CD14-positive monocyte (primary cell): ENCODE results near the gene NUDC. TPM values are rescaled to one million over a fixed set of nuclear protein-coding genes. Genes with fewer than 3 reads are reported as not detected.

Source experiments
- DNase-seq, 3 donors: peaks; one replicate each; pipeline ENCODE4 v3.0.0-alpha.2; 2011 to 2022
- H2AFZ ChIP-seq: 2 replicates; pipeline ENCODE4 v1.6.0; 2012; ENCODE audit warnings: mild to moderate bottlenecking, low read depth, low read length, inconsistent platforms; ENCODE audit not compliant: insufficient read depth, poor library complexity, severe bottlenecking
- H3K27ac ChIP-seq, 2 donors: 1 replicate in 1 of 2; 2 replicates in 1 of 2; pipeline ENCODE4 v1.5.1; 2012 to 2013; ENCODE audit warnings: low read length in 2 of 2, control low read depth in 1 of 2, inconsistent platforms in 1 of 2, low read depth in 1 of 2, mild to moderate bottlenecking in 1 of 2
- H3K27me3 ChIP-seq, 2 donors: one replicate each; pipeline versions ENCODE4 v1.6.0 to v1.6.1; 2011 to 2013; ENCODE audit warnings: low read length in 2 of 2; ENCODE audit not compliant: control insufficient read depth in 2 of 2, insufficient read depth in 2 of 2
- H3K36me3 ChIP-seq, 2 donors: replicated peaks in 1 of 2; 1 replicate in 1 of 2; 2 replicates in 1 of 2; pipeline versions ENCODE4 v1.5.1 to v1.6.1; 2012 to 2013; ENCODE audit warnings: low read length in 2 of 2, control low read depth in 1 of 2, inconsistent platforms in 1 of 2, mild to moderate bottlenecking in 1 of 2; ENCODE audit not compliant: insufficient read depth in 2 of 2, control insufficient read depth in 1 of 2
- H3K4me1 ChIP-seq, 2 donors: 1 replicate in 1 of 2; 2 replicates in 1 of 2; pipeline versions ENCODE4 v1.5.1 to v1.6.1; 2012 to 2013; ENCODE audit warnings: low read length in 2 of 2, control low read depth in 1 of 2, inconsistent platforms in 1 of 2, mild to moderate bottlenecking in 1 of 2, moderate library complexity in 1 of 2; ENCODE audit not compliant: insufficient read depth in 2 of 2, control insufficient read depth in 1 of 2
- H3K4me2 ChIP-seq: replicated peaks from 2 replicates; pipeline ENCODE3; 2012; ENCODE audit warnings: low read length, moderate library complexity, mild to moderate bottlenecking; ENCODE audit not compliant: poor library complexity, severe bottlenecking; ENCODE audit errors: extremely low read depth
- H3K4me3 ChIP-seq, 3 experiments: fragments of 200-600 bp in 1 of 3; sonication (generic) in 1 of 3; replicated peaks in 1 of 3; 1 replicate in 2 of 3; 2 replicates in 1 of 3; pipeline ENCODE4 v1.5.1; 2011 to 2013; ENCODE audit warnings: low read length in 3 of 3, mild to moderate bottlenecking in 3 of 3, control low read depth in 2 of 3, low read depth in 2 of 3, inconsistent platforms in 1 of 3, moderate library complexity in 1 of 3
- H3K79me2 ChIP-seq: 2 replicates; pipeline ENCODE4 v1.6.0; 2012; ENCODE audit warnings: mild to moderate bottlenecking, control low read depth, inconsistent platforms, low read length, moderate library complexity; ENCODE audit not compliant: insufficient read depth
- H3K9ac ChIP-seq: 2 replicates; pipeline ENCODE4 v1.6.0; 2017; ENCODE audit warnings: low read length, mild to moderate bottlenecking; ENCODE audit not compliant: insufficient read depth, poor library complexity, severe bottlenecking
- H3K9me3 ChIP-seq, 2 donors: replicated peaks in 1 of 2; 1 replicate in 1 of 2; 2 replicates in 1 of 2; pipeline versions ENCODE4 v1.5.1 to v1.6.1; 2012 to 2013; ENCODE audit warnings: low read length in 2 of 2, control low read depth in 1 of 2; ENCODE audit not compliant: control insufficient read depth in 1 of 2, insufficient read depth in 1 of 2
- H4K20me1 ChIP-seq: 2 replicates; pipeline ENCODE4 v1.6.0; 2012; ENCODE audit warnings: mild to moderate bottlenecking, low read length, control low read depth, moderate library complexity; ENCODE audit not compliant: insufficient read depth
- H3K27ac Mint-ChIP-seq, 7 donors: one replicate each; pipeline ENCODE4 v1.8.0; 2020; ENCODE audit warnings: mild to moderate bottlenecking in 7 of 7, mixed read lengths in 7 of 7, moderate library complexity in 6 of 7, inconsistent platforms in 2 of 7
- H3K27me3 Mint-ChIP-seq, 3 donors: one replicate each; pipeline ENCODE4 v1.8.0; 2021 to 2022; ENCODE audit warnings: low read depth in 3 of 3, mild to moderate bottlenecking in 3 of 3, mixed read lengths in 3 of 3, moderate library complexity in 3 of 3, inconsistent platforms in 1 of 3
- H3K36me3 Mint-ChIP-seq, 2 donors: one replicate each; pipeline ENCODE4 v1.8.0; 2020; ENCODE audit warnings: mixed read lengths in 2 of 2, inconsistent platforms in 1 of 2, mild to moderate bottlenecking in 1 of 2
- H3K4me1 Mint-ChIP-seq: one replicate; pipeline ENCODE4 v1.8.0; 2020; ENCODE audit warnings: mild to moderate bottlenecking, mixed read lengths
- H3K4me3 Mint-ChIP-seq, 2 donors: one replicate each; pipeline ENCODE4 v1.8.0; 2020; ENCODE audit warnings: mild to moderate bottlenecking in 2 of 2, mixed read lengths in 2 of 2, moderate library complexity in 1 of 2
- H3K9me3 Mint-ChIP-seq, 7 donors: one replicate each; pipeline ENCODE4 v1.8.0; 2020 to 2022; ENCODE audit warnings: mixed read lengths in 7 of 7, mild to moderate bottlenecking in 6 of 7, moderate library complexity in 6 of 7, inconsistent platforms in 2 of 7
- CTCF ChIP-seq: fragments of 200-600 bp; IDR thresholded peaks from one replicate; pipeline ENCODE4 v1.8.0; 2022; ENCODE audit warnings: antibody characterized with exemption, mild to moderate bottlenecking
- WGBS: methylation state at CpG from one replicate; pipeline ENCODE4 v1.1.5; 2013; ENCODE audit warnings: missing lambda C conversion rate; ENCODE audit not compliant: insufficient coverage; 5-methylcytosine and 5-hydroxymethylcytosine counted together
- intact Hi-C, 2 donors: fragments of 100-400 bp; cut with micrococcal nuclease; formaldehyde crosslinking; loops; one replicate each; pipeline versions ENCODE4 v1.15.0 to v1.15.1; 2023
- polyA plus RNA-seq, 3 donors: library from polyadenylated mRNA; depleted of rRNA in 1 of 3; unstranded in 2 of 3; stranded (reverse) in 1 of 3; fragments of 300-500 nt in 2 of 3; fragments of >200 nt in 1 of 3; fragmentation: Illumina TruSeq in 2 of 3; gene quantifications; 1 replicate in 2 of 3; 2 replicates in 1 of 3; pipeline ENCODE4 v1.2.3, GENCODE V29; 2012 to 2021

NUDC gene
- polyA plus RNA-seq, 3 donors = 28.3 to 58.3 (median 47.4) TPM

- peaks cover 12 to 18% of the 10 kb centered on the region in 2 donors for H3K4me1 ChIP-seq
- H3K79me2 ChIP-seq = peaks cover 26% of the 10 kb centered on the region
- no peak for DNase-seq
- intact Hi-C loops = no loop called here
- H4K20me1 ChIP-seq = peaks cover 40% of the 10 kb centered on the region
- Mint-ChIP-seq H3K27me3 (peaks cover 0 to 2% (median 1%) of the 10 kb centered on the region in 3 donors), H3K4me3 (peak overlapping the region; percentile 90 to 94), H3K4me1 (peaks cover 25% of the 10 kb centered on the region), H3K36me3 (peaks cover 56 to 71% of the 10 kb centered on the region in 2 donors), H3K9me3 (no peaks in the 10 kb centered on the region), H3K27ac (peak overlapping the region; percentile 88 to 96 (median 94))
- peaks cover 51 to 69% of the 10 kb centered on the region in 2 donors for H3K36me3 ChIP-seq
- no peaks in the 10 kb centered on the region for H3K27me3 ChIP-seq
- H3K9ac ChIP-seq = peak overlapping the region; percentile 87
- peak overlapping the region; percentile 90 for H2AFZ ChIP-seq
- H3K4me2 ChIP-seq = peak overlapping the region; percentile 85
- no peaks in the 10 kb centered on the region for H3K9me3 ChIP-seq
- H3K4me3 ChIP-seq = peak overlapping the region; percentile 68 to 83 (median 78)
- WGBS = 0% methylated on average over 5 of the region's 12 CpGs
- peak overlapping the region; percentile 83 to 84 for H3K27ac ChIP-seq
- no peak for TF ChIP-seq CTCF
Measured at GRCh38 chr1:26890467-26890796, 31.1 kb upstream of the NUDC start.

GRCh38 chr1:26894263-26894662 is 27.3 kb upstream of the NUDC start:
- Histone ChIP-seq H3K9ac (no peak overlapping the region), H3K4me1 (peaks cover 13 to 19% of the 10 kb centered on the region in 2 donors)

More at GRCh38 chr1:26894263-26894662, 27.3 kb upstream of the NUDC start:
- Mint-ChIP-seq H3K27ac (peak overlapping the region in 2 of 7 donors; percentile 10 to 15), H3K27me3 (peaks cover 0 to 1% (median 1%) of the 10 kb centered on the region in 3 donors), H3K4me1 (peaks cover 19% of the 10 kb centered on the region), H3K4me3 (no peak overlapping the region), H3K36me3 (peaks cover 57 to 73% of the 10 kb centered on the region in 2 donors), H3K9me3 (no peaks in the 10 kb centered on the region)
- TF ChIP-seq CTCF = no peak
- peaks cover 35% of the 10 kb centered on the region for H4K20me1 ChIP-seq
- H3K36me3 ChIP-seq = peaks cover 51 to 60% of the 10 kb centered on the region in 2 donors
- peaks cover 43% of the 10 kb centered on the region for H3K79me2 ChIP-seq
- no peak overlapping the region for H2AFZ ChIP-seq
- no peak overlapping the region for H3K4me2 ChIP-seq
- intact Hi-C loops = no loop called here
- no peaks in the 10 kb centered on the region for H3K27me3 ChIP-seq
- no peak overlapping the region for H3K27ac ChIP-seq
- WGBS = 97% methylated on average over 13 of the region's 13 CpGs
- DNase-seq = no peak
- H3K9me3 ChIP-seq = no peaks in the 10 kb centered on the region
- no peak overlapping the region for H3K4me3 ChIP-seq
